SH-SY5Y (cell line): ENCODE data around the gene CAPS.

Experiments
- GATA2 ChIP-seq: IDR thresholded peaks from 2 replicates; pipeline ENCODE4 v1.6.1; 2011; ENCODE audit warnings: mild to moderate bottlenecking, low read depth, low read length
- GATA3 ChIP-seq: IDR thresholded peaks from 2 replicates; pipeline ENCODE4 v1.6.1; 2011; ENCODE audit warnings: low read depth, mild to moderate bottlenecking, low read length, moderate library complexity

GRCh38 chr19:5956728-5957127, 42.7 kb downstream of the CAPS start:
- TF ChIP-seq GATA2 (no peak), GATA3 (no peak)
